ENCODE data around the gene ZNF281.

DNA sequence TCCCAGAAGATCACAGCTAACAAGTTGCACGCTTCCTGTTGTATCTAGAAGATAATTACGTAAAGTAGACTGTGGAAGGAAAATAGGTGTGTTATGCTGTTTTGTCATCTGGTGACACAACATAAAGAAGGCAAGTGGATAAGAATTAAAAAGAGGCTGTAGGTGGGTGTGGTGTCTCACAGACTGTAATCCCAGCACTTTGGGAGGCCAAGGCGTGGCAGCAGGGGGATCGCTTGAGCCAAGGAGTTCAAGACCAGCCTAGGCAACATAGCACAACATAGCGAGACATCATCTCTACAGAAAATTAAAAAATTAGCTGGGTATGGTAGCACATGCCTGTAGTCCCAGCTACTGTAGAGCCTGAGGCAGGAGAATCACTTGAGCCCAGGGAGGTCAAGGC lies 17.9 kb upstream of the ZNF281 start:
- TF ChIP-seq CTCF (IDR thresholded peaks at IDR 0.05): no peak
- no peak for TF ChIP-seq ZFX (IDR thresholded peaks at IDR 0.05; ENCODE audit: borderline replicate concordance)
